ENCODE measurements around the gene DCHS1. TPM values are rescaled to one million over a fixed set of nuclear protein-coding genes. Genes with fewer than 3 reads are reported as not detected.

The DCHS1 gene
- total RNA-seq, 4 donors from 2014 or later: 12.6 to 27.8 (median 20.1) TPM

DNA sequence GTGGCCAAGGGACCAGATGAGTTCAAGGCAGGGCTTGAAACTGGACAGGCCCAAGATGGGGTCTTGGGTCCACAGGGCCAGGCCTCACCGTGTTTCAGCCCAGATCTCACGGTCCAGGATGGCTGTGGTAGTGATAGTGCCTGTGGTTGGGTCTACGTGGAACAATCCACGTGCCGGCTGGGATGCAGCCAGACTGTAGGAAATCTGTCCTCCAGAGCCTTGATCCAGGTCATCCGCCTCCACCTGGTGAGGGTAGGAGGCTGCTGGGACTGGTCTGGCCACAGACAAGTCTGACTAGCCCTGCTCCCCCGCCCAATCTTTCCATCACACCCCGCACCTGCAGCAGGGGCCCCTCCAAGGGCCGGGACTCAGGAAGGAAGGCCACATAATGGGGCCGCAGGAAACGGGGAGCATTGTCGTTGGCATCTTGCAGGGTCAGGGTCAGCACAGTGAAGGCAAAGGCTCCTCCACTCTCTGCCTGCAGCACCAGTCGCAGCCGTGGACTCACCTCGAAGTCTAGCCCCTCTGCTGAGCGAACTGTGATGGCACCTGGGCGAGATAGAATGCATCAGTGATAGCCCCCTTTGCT lies 29.7 kb downstream of the DCHS1 start:
- Histone ChIP-seq H3K4me3 (no peak overlapping the region), H3K36me3 (peaks cover 0 to 55% (median 0%) of the 10 kb centered on the region in 3 donors), H3K9me3 (no peaks in the 10 kb centered on the region), H3K27me3 (peaks cover 0 to 5% of the 10 kb centered on the region in 2 donors), H3K27ac (no peak overlapping the region), H3K4me1 (peaks cover 0 to 4% (median 2%) of the 10 kb centered on the region in 4 donors)
- TF ChIP-seq, protein P1, sequence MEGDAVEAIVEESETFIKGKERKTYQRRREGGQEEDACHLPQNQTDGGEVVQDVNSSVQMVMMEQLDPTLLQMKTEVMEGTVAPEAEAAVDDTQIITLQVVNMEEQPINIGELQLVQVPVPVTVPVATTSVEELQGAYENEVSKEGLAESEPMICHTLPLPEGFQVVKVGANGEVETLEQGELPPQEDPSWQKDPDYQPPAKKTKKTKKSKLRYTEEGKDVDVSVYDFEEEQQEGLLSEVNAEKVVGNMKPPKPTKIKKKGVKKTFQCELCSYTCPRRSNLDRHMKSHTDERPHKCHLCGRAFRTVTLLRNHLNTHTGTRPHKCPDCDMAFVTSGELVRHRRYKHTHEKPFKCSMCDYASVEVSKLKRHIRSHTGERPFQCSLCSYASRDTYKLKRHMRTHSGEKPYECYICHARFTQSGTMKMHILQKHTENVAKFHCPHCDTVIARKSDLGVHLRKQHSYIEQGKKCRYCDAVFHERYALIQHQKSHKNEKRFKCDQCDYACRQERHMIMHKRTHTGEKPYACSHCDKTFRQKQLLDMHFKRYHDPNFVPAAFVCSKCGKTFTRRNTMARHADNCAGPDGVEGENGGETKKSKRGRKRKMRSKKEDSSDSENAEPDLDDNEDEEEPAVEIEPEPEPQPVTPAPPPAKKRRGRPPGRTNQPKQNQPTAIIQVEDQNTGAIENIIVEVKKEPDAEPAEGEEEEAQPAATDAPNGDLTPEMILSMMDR (IDR thresholded peaks at IDR 0.05): no peak
- TF ChIP-seq EP300 (IDR thresholded peaks at IDR 0.05) (no peak), POLR2A (IDR thresholded peaks at IDR 0.05) (no peak)
- 94% methylated on average over 14 to 17 of the region's 17 CpGs for WGBS, 2 donors
- DNase-seq (ENCODE audit: low spot score in 2 of 2): no peak

GRCh38 chr11:6625156-6625831 lies 30.3 kb downstream of the DCHS1 start:
- H3K4me3 ChIP-seq: no peak overlapping the region
- no peak for DNase-seq (ENCODE audit: low spot score in 2 of 2)
- no peak overlapping the region for H3K27ac ChIP-seq
- no peaks in the 10 kb centered on the region for H3K9me3 ChIP-seq
- no peaks in the 10 kb centered on the region for H3K27me3 ChIP-seq
- WGBS, 2 donors: 95% methylated on average over 7 to 12 of the region's 12 CpGs
- peaks cover 0 to 50% (median 0%) of the 10 kb centered on the region in 3 donors for H3K36me3 ChIP-seq
- no peak for TF ChIP-seq POLR2A (IDR thresholded peaks at IDR 0.05)
- no peak for TF ChIP-seq EP300 (IDR thresholded peaks at IDR 0.05)
- TF ChIP-seq, protein P1 (IDR thresholded peaks at IDR 0.05): no peak
- peaks cover 0 to 3% (median 1%) of the 10 kb centered on the region in 4 donors for H3K4me1 ChIP-seq

- H3K4me3 ChIP-seq: no peak overlapping the region
- DNase-seq (ENCODE audit: low spot score in 2 of 2): no peak
- H3K27ac ChIP-seq: no peak overlapping the region
- TF ChIP-seq EP300 (IDR thresholded peaks at IDR 0.05) (no peak), POLR2A (IDR thresholded peaks at IDR 0.05) (no peak)
- TF ChIP-seq, protein P1 (IDR thresholded peaks at IDR 0.05): no peak
- H3K9me3 ChIP-seq: no peaks in the 10 kb centered on the region
- WGBS, 2 donors: 88% methylated on average over 29 to 31 of the region's 31 CpGs
- peaks cover 0 to 14% (median 2%) of the 10 kb centered on the region in 4 donors for H3K4me1 ChIP-seq
- H3K36me3 ChIP-seq: peaks cover 0 to 40% (median 0%) of the 10 kb centered on the region in 3 donors
- no peaks in the 10 kb centered on the region for H3K27me3 ChIP-seq
These were observed 31.9 kb downstream of the DCHS1 start for GRCh38 chr11:6623391-6624363.

DNA sequence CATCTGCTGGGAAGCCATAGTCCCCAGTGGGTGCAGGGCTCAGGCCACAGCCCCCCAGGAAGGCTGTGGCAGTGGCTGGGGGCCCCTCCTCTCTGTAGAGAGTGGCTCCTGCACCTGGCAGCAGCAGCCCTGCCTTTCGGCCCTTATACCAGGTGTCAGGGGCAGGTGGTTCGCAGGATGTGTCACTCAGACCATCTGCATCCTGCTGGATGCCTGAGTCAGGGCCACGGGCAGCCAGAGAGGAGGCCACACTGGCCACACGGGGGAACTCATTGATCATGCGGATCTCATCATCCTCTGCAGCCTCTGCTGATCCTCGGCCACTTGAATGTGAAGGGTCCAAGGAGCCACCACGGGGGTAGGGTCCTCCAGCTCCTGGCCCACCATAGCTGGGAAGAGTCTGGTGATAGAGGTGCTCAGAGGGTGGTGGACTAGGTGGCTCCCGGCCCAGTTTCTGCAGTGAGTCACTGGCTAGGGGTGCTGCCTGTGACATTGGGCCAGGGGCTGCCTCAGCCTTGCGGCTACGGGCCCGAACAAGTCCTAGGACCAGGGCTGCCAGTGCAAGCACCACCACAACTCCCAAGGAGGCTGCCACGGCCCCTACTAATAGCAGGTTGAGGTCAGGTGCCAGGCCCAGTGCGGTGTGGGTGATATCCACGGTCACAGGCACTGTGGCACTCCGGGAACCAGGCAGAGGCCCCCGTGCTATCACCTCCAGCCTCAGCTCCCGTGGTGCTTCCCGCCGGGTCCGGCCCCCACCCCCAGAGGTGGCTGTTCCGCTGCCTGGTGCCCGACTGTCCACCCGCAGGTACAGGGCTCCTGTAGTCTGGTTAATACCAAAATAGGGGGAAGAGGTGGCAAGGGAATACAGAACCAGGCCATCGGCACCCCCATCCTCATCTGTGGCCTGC lies 33.1 kb downstream of the DCHS1 start:
- H3K4me3 ChIP-seq: no peak overlapping the region
- no peak for DNase-seq (ENCODE audit: low spot score in 2 of 2)
- no peak overlapping the region for H3K27ac ChIP-seq
- TF ChIP-seq, protein P1 (IDR thresholded peaks at IDR 0.05): no peak
- no peak for TF ChIP-seq EP300 (IDR thresholded peaks at IDR 0.05)
- no peak for TF ChIP-seq POLR2A (IDR thresholded peaks at IDR 0.05)
- 87 to 88% methylated on average over 22 to 24 of the region's 24 CpGs for WGBS, 2 donors
- peaks cover 0 to 25% (median 7%) of the 10 kb centered on the region in 4 donors for H3K4me1 ChIP-seq
- no peaks in the 10 kb centered on the region for H3K9me3 ChIP-seq
- H3K27me3 ChIP-seq: no peaks in the 10 kb centered on the region
- H3K36me3 ChIP-seq: peaks cover 0 to 40% (median 0%) of the 10 kb centered on the region in 3 donors

All from tibial nerve (tissue), 4 donors.